ENCODE results near the gene RBM5. TPM values are rescaled to one million over a fixed set of nuclear protein-coding genes. Genes with fewer than 3 reads are reported as not detected.

Gene RBM5
- polyA plus RNA-seq, 3 donors from 2014 or later: 15.5 to 40.7 (median 21.4) TPM

DNA sequence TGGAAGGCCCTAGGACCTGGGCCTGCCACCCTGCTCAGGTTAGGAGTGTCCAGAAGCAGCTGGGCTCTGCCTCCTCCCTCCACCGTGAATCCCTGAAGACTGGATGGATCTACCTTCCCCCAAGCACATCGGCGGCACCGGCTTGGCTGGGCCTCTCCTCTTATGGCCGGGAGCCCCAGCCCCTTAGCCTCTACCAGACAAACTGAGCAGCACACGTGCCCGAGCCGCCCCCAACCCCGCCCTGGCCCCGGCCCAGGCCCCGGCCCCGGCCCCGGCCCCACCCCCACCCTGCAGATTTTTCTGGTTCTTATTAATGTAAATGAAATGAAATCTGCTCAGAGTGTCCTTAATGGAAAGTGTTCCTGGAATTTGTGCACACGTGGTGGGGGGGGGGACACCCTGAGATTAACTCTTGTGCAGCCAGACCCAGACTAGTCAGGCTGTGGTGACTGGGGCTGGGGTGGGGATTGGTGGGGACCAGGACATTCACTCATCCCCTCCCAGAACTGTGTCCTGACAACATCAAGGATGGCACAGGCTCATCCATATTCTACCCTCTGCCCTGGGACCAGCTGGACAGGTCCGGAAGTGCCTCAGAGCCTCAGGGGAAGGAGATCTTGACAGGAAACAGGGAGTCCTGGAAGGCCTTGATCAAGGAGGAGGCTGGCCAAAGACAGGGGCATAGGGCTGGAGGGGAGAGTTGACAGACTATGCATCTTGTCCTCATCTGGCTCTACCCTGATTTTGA, 35.5 kb downstream of the RBM5 start:
- no peak overlapping the region for H3K4me3 Mint-ChIP-seq
- peaks cover 0 to 3% of the 10 kb centered on the region in 2 donors for H3K4me1 Mint-ChIP-seq
- DNase-seq: no peak
- peaks cover 3 to 5% (median 4%) of the 10 kb centered on the region in 3 donors for H3K27me3 Mint-ChIP-seq (ENCODE audit: low read depth in 3 of 3)
- no peak overlapping the region for H3K27ac Mint-ChIP-seq
- H3K36me3 Mint-ChIP-seq: peaks cover 0 to 7% (median 0%) of the 10 kb centered on the region in 3 donors
- H3K9me3 Mint-ChIP-seq: no peaks in the 10 kb centered on the region

GRCh38 chr3:50124800-50125178, 36.1 kb downstream of the RBM5 start:
- Mint-ChIP-seq H3K27ac (no peak overlapping the region), H3K4me3 (no peak overlapping the region), H3K27me3 (ENCODE audit: low read depth in 3 of 3) (peaks cover 3 to 5% (median 4%) of the 10 kb centered on the region in 3 donors)

GRCh38 chr3:50125541-50126286, 37.0 kb downstream of the RBM5 start:
- H3K27ac Mint-ChIP-seq: no peak overlapping the region
- H3K27me3 Mint-ChIP-seq (ENCODE audit: low read depth in 3 of 3): peaks cover 3 to 4% (median 3%) of the 10 kb centered on the region in 3 donors
- H3K36me3 Mint-ChIP-seq: no peaks in the 10 kb centered on the region

More at GRCh38 chr3:50124800-50125178, 36.1 kb downstream of the RBM5 start:
- DNase-seq: no peak
- no peaks in the 10 kb centered on the region for H3K9me3 Mint-ChIP-seq
- H3K4me1 Mint-ChIP-seq: peaks cover 0 to 3% of the 10 kb centered on the region in 2 donors
- H3K36me3 Mint-ChIP-seq: peaks cover 0 to 7% (median 0%) of the 10 kb centered on the region in 3 donors

GRCh38 chr3:50126287-50127211, 37.8 kb downstream of the RBM5 start:
- DNase-seq: no peak

More at GRCh38 chr3:50125541-50126286, 37.0 kb downstream of the RBM5 start:
- no peak overlapping the region for H3K4me3 Mint-ChIP-seq
- no peaks in the 10 kb centered on the region for H3K9me3 Mint-ChIP-seq
- peaks cover 0 to 3% of the 10 kb centered on the region in 2 donors for H3K4me1 Mint-ChIP-seq
- DNase-seq: no peak

DNA sequence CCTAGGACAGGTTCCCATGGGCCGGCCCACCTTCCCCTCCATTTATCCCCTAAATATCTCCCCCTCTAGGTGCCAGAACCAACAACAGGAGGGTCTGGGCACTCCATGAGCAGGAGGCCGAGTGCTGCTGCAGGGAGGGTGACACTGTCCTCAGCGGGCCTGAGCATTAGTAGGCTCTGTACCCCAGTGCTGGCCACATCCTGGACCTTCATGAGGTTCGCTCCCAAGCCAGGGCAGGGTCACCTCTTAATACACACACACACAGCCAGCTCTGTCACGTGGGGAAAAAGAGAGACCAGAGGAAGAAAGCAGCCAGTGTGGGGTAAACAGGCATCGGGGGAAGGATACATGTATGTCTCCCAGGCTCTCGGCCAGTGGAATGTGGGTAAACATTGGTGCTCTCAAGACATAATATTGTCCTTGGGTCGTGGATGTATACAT, 38.6 kb downstream of the RBM5 start:
- Mint-ChIP-seq H3K9me3 (no peaks in the 10 kb centered on the region), H3K4me3 (no peak overlapping the region), H3K27me3 (ENCODE audit: low read depth in 3 of 3) (peaks cover 1 to 4% (median 3%) of the 10 kb centered on the region in 3 donors), H3K4me1 (peaks cover 0 to 1% of the 10 kb centered on the region in 2 donors), H3K36me3 (no peaks in the 10 kb centered on the region), H3K27ac (no peak overlapping the region)
- no peak for DNase-seq

More at GRCh38 chr3:50126287-50127211, 37.8 kb downstream of the RBM5 start:
- Mint-ChIP-seq H3K27ac (no peak overlapping the region), H3K36me3 (no peaks in the 10 kb centered on the region), H3K9me3 (no peaks in the 10 kb centered on the region), H3K4me3 (no peak overlapping the region), H3K4me1 (peaks cover 0 to 2% of the 10 kb centered on the region in 2 donors), H3K27me3 (ENCODE audit: low read depth in 3 of 3) (peaks cover 3 to 4% (median 3%) of the 10 kb centered on the region in 3 donors)

GRCh38 chr3:50128001-50128400, 39.3 kb downstream of the RBM5 start:
- no peak for DNase-seq
- peaks cover 0 to 6% (median 4%) of the 10 kb centered on the region in 3 donors for H3K27me3 Mint-ChIP-seq (ENCODE audit: low read depth in 3 of 3)
- H3K4me1 Mint-ChIP-seq: no peaks in the 10 kb centered on the region
- no peaks in the 10 kb centered on the region for H3K36me3 Mint-ChIP-seq
- H3K4me3 Mint-ChIP-seq: no peak overlapping the region
- H3K9me3 Mint-ChIP-seq: no peaks in the 10 kb centered on the region
- H3K27ac Mint-ChIP-seq: no peak overlapping the region

- no peak overlapping the region for H3K27ac Mint-ChIP-seq
- H3K36me3 Mint-ChIP-seq: no peaks in the 10 kb centered on the region
- peaks cover 0 to 3% (median 2%) of the 10 kb centered on the region in 3 donors for H3K27me3 Mint-ChIP-seq (ENCODE audit: low read depth in 3 of 3)
- H3K9me3 Mint-ChIP-seq: no peaks in the 10 kb centered on the region
- H3K4me1 Mint-ChIP-seq: no peaks in the 10 kb centered on the region
- no peak overlapping the region for H3K4me3 Mint-ChIP-seq
- no peak for DNase-seq
These were observed 41.7 kb downstream of the RBM5 start for GRCh38 chr3:50130436-50130835.

GRCh38 chr3:50132421-50133282, 43.9 kb downstream of the RBM5 start:
- H3K4me3 Mint-ChIP-seq: no peak overlapping the region
- no peaks in the 10 kb centered on the region for H3K36me3 Mint-ChIP-seq
- no peaks in the 10 kb centered on the region for H3K4me1 Mint-ChIP-seq
- peaks cover 0 to 3% (median 2%) of the 10 kb centered on the region in 3 donors for H3K27me3 Mint-ChIP-seq (ENCODE audit: low read depth in 3 of 3)
- no peaks in the 10 kb centered on the region for H3K9me3 Mint-ChIP-seq
- no peak overlapping the region for H3K27ac Mint-ChIP-seq
- DNase-seq: no peak

DNA sequence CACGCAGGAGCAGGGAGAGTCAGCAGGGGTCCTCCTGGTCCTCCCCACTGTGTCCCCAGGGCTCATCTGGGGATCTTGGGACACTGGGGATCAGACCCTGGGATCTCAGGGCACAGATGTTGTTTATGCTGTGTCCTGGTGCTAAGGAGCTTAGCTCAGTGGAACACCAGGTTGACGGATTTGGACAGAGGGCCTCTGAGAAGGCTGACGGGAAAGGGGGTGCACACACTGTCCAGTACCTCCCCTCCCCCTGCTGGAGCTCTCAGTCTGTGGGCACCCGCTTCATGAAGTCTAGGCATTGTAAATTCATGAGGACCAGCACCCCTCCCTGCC, 44.5 kb downstream of the RBM5 start:
- no peak overlapping the region for H3K4me3 Mint-ChIP-seq
- H3K4me1 Mint-ChIP-seq: no peaks in the 10 kb centered on the region
- H3K9me3 Mint-ChIP-seq: no peaks in the 10 kb centered on the region
- no peak overlapping the region for H3K27ac Mint-ChIP-seq
- H3K36me3 Mint-ChIP-seq: no peaks in the 10 kb centered on the region
- DNase-seq: no peak
- peaks cover 0 to 3% (median 2%) of the 10 kb centered on the region in 3 donors for H3K27me3 Mint-ChIP-seq (ENCODE audit: low read depth in 3 of 3)

DNA sequence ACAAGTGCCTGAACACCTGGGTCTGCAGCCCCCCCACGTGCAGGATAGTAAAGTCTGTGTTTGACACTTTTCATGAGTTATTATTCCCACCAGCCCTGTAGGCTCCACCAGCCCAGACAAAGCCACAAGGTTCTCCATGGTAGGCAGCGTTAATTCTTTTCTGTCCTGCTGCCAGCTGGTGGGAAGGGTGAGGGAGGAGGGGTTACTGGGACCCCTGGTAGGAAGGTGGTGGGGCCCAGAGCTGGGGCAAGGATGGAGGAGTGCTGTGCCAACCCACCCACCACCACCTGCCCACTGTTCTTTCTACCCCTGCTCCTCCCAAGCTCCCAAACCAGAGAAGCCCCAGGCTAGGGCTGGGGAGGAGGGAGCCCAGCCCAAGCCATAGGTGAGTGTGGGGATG, 45.6 kb downstream of the RBM5 start:
- Mint-ChIP-seq H3K36me3 (no peaks in the 10 kb centered on the region), H3K27ac (no peak overlapping the region), H3K4me1 (no peaks in the 10 kb centered on the region), H3K9me3 (no peaks in the 10 kb centered on the region), H3K4me3 (no peak overlapping the region), H3K27me3 (ENCODE audit: low read depth in 3 of 3) (peaks cover 0 to 3% (median 0%) of the 10 kb centered on the region in 3 donors)
- no peak for DNase-seq

DNA sequence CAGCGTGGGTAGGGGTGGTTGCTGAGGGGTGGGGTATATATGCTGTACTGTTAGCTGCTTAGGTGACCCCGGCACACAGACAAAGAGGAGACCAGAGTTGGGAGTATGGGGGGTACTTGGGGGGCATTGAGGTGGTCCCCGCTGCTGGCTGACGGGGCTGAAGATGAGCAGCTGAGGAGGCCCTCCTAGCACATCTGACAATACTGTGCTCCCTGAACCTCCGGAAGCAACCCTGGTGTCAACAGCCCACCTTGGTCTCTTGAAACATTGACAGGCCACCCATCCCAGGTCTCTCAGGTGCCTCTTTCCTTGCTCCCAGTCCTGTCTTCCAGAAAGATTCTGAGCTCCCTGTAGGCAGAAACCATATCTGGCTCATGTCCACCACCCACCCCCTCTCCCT, 47.2 kb downstream of the RBM5 start:
- H3K27me3 Mint-ChIP-seq (ENCODE audit: low read depth in 3 of 3): peaks cover 0 to 3% (median 0%) of the 10 kb centered on the region in 3 donors
- no peak overlapping the region for H3K27ac Mint-ChIP-seq
- DNase-seq: no peak
- H3K9me3 Mint-ChIP-seq: no peaks in the 10 kb centered on the region
- no peak overlapping the region for H3K4me3 Mint-ChIP-seq
- H3K4me1 Mint-ChIP-seq: no peaks in the 10 kb centered on the region
- H3K36me3 Mint-ChIP-seq: no peaks in the 10 kb centered on the region

- Mint-ChIP-seq H3K27ac (no peak overlapping the region), H3K4me1 (no peaks in the 10 kb centered on the region), H3K4me3 (no peak overlapping the region), H3K36me3 (no peaks in the 10 kb centered on the region), H3K27me3 (ENCODE audit: low read depth in 3 of 3) (peaks cover 0 to 3% (median 0%) of the 10 kb centered on the region in 3 donors), H3K9me3 (no peaks in the 10 kb centered on the region)
- no peak for DNase-seq
These were observed 48.1 kb downstream of the RBM5 start for GRCh38 chr3:50136714-50137405.
